ENCODE measurements around the gene MAGI1.

MAGI1 gene

GRCh38 chr3:65787340-65787739 lies 251.4 kb downstream of the MAGI1 start:
- DNase-seq: no peak

- no peak for DNase-seq
Measured at GRCh38 chr3:65786890-65787289, 251.8 kb downstream of the MAGI1 start.

- no peak for DNase-seq
Measured at GRCh38 chr3:65785065-65785645, 253.6 kb downstream of the MAGI1 start.

GRCh38 chr3:65783117-65783516 lies 255.6 kb downstream of the MAGI1 start:
- DNase-seq: no peak

GRCh38 chr3:65781594-65781993 lies 257.1 kb downstream of the MAGI1 start:
- DNase-seq: no peak

GRCh38 chr3:65779390-65779789 lies 259.3 kb downstream of the MAGI1 start:
- no peak for DNase-seq

- DNase-seq: no peak
Measured at GRCh38 chr3:65778968-65779367, 259.8 kb downstream of the MAGI1 start.

- DNase-seq: no peak
Measured at GRCh38 chr3:65777050-65777449, 261.7 kb downstream of the MAGI1 start.

GRCh38 chr3:65776494-65776893 lies 262.2 kb downstream of the MAGI1 start:
- DNase-seq: no peak

- no peak for DNase-seq
Measured at GRCh38 chr3:65776081-65776480, 262.6 kb downstream of the MAGI1 start.

GRCh38 chr3:65772758-65773157 lies 266.0 kb downstream of the MAGI1 start:
- DNase-seq: no peak

- no peak for DNase-seq
Measured at GRCh38 chr3:65767551-65767950, 271.2 kb downstream of the MAGI1 start.

- DNase-seq: no peak
Measured at GRCh38 chr3:65762235-65762580, 276.5 kb downstream of the MAGI1 start.

- no peak for DNase-seq
Measured at GRCh38 chr3:65761446-65762234, 277.1 kb downstream of the MAGI1 start.

- no peak for DNase-seq
Measured at GRCh38 chr3:65758876-65759598, 279.7 kb downstream of the MAGI1 start.

- no peak for DNase-seq
Measured at GRCh38 chr3:65758438-65758837, 280.3 kb downstream of the MAGI1 start.

- DNase-seq: no peak
Measured at GRCh38 chr3:65752636-65753035, 286.1 kb downstream of the MAGI1 start.

- DNase-seq: peak; percentile 78
Measured at GRCh38 chr3:65751123-65751700, 287.5 kb downstream of the MAGI1 start.

- DNase-seq: no peak
Measured at GRCh38 chr3:65749066-65749465, 289.7 kb downstream of the MAGI1 start.

- no peak for DNase-seq
Measured at GRCh38 chr3:65748326-65748725, 290.4 kb downstream of the MAGI1 start.

- peak; percentile 56 for DNase-seq
Measured at GRCh38 chr3:65746848-65747247, 291.9 kb downstream of the MAGI1 start.

- DNase-seq: no peak
Measured at GRCh38 chr3:65745306-65745705, 293.4 kb downstream of the MAGI1 start.

GRCh38 chr3:65742914-65743313 lies 295.8 kb downstream of the MAGI1 start:
- no peak for DNase-seq

- no peak for DNase-seq
Measured at GRCh38 chr3:65741540-65741939, 297.2 kb downstream of the MAGI1 start.

Measured in islet precursor cell (in vitro differentiated cells).